SK-N-SH (cell line): Measurements from ENCODE around the gene HPS5. TPM values are rescaled to one million over a fixed set of nuclear protein-coding genes. Genes with fewer than 3 reads are reported as not detected.

Experiments used
- CTCF ChIA-PET: fragments of 300-600, 350-600 bp; formaldehyde crosslinking; extraction: SDS; loops from one replicate; lab custom pipeline; 2021; lab: Yijun Ruan, JAX
- POLR2A ChIA-PET: fragments of 350-600 bp; sonication (Branson Sonifier 250); formaldehyde crosslinking; extraction: SDS; loops from one replicate; lab custom pipeline; 2020; ENCODE audit warnings: antibody characterized with exemption, inconsistent platforms; lab: Yijun Ruan, JAX
- DNase-seq: peaks from one replicate; pipeline ENCODE4 v3.0.0; 2012
- H2AFZ ChIP-seq: fragments of 200-600 bp; sonication (generic); 2 replicates; pipeline ENCODE4 v1.8.1; 2016; ENCODE audit warnings: antibody characterized with exemption, mild to moderate bottlenecking, low read depth
- H3F3A ChIP-seq: fragments of 200-600 bp; sonication (generic); replicated peaks from 2 replicates; pipeline ENCODE3; 2016; ENCODE audit warnings: antibody characterized with exemption, mild to moderate bottlenecking; ENCODE audit not compliant: insufficient read depth
- H3K27ac ChIP-seq, 2 experiments: fragments of 200-500 bp in 1 of 2; fragments of 200-600 bp in 1 of 2; sonication (Bioruptor generic) in 1 of 2; sonication (generic), shearing (Covaris generic) in 1 of 2; 2 replicates each; pipeline versions ENCODE4 v1.5.1 to v1.6.1; 2014 to 2016; ENCODE audit warnings: low read depth in 2 of 2, inconsistent platforms in 1 of 2, low read length in 1 of 2, mild to moderate bottlenecking in 1 of 2, mixed read lengths in 1 of 2
- H3K27me3 ChIP-seq: fragments of 200-600 bp; sonication (generic), shearing (Covaris generic); 2 replicates; pipeline ENCODE4 v1.6.1; 2016; ENCODE audit warnings: mixed run types; ENCODE audit not compliant: insufficient read depth
- H3K36me3 ChIP-seq, 2 experiments: fragments of 200-500 bp in 1 of 2; fragments of 200-600 bp in 1 of 2; sonication (Bioruptor generic) in 1 of 2; sonication (generic) in 1 of 2; replicated peaks in 1 of 2; 2 replicates each; pipeline versions ENCODE3 to v1.5.1; 2014 to 2016; ENCODE audit warnings: low read length in 1 of 2, mild to moderate bottlenecking in 1 of 2; ENCODE audit not compliant: insufficient read depth in 2 of 2, control insufficient read depth in 1 of 2
- H3K4me1 ChIP-seq, 2 experiments: fragments of 200-500 bp in 1 of 2; fragments of 200-600 bp in 1 of 2; sonication (Bioruptor generic) in 1 of 2; sonication (generic), shearing (Covaris generic) in 1 of 2; 2 replicates each; pipeline versions ENCODE4 v1.5.1 to v1.6.1; 2014 to 2016; ENCODE audit warnings: low read depth in 1 of 2, low read length in 1 of 2, mixed run types in 1 of 2; ENCODE audit not compliant: insufficient read depth in 2 of 2, control insufficient read depth in 1 of 2
- H3K4me2 ChIP-seq: fragments of 200-600 bp; sonication (generic), shearing (Covaris generic); 2 replicates; pipeline ENCODE4 v1.6.1; 2017; ENCODE audit warnings: mixed run types
- H3K4me3 ChIP-seq, 2 experiments: fragments of 200-500 bp in 1 of 2; fragments of 200-600 bp in 1 of 2; sonication (Bioruptor generic) in 1 of 2; sonication (generic), shearing (Covaris generic) in 1 of 2; 2 replicates each; pipeline versions ENCODE4 v1.5.1 to v1.8.1; 2014 to 2016; ENCODE audit warnings: low read depth in 2 of 2, inconsistent platforms in 1 of 2, low read length in 1 of 2, mild to moderate bottlenecking in 1 of 2, mixed read lengths in 1 of 2, moderate library complexity in 1 of 2
- H3K79me2 ChIP-seq: fragments of 200-600 bp; sonication (generic); 2 replicates; pipeline ENCODE4 v1.8.1; 2017; ENCODE audit warnings: mild to moderate bottlenecking; ENCODE audit not compliant: insufficient read depth
- H3K9ac ChIP-seq: fragments of 200-600 bp; sonication (generic); 2 replicates; pipeline ENCODE4 v1.6.1; 2017; ENCODE audit warnings: mixed run types
- H3K9me2 ChIP-seq: fragments of 200-600 bp; sonication (generic); 2 replicates; pipeline ENCODE4 v1.6.1; 2017; ENCODE audit warnings: mixed run types
- H3K9me3 ChIP-seq: fragments of 200-600 bp; sonication (generic); 2 replicates; pipeline ENCODE4 v1.6.1; 2017; ENCODE audit warnings: mixed run types, mild to moderate bottlenecking, moderate library complexity
- H4K20me1 ChIP-seq: fragments of 200-600 bp; sonication (generic); 2 replicates; pipeline ENCODE4 v1.6.1; 2017; ENCODE audit warnings: mild to moderate bottlenecking, mixed run types; ENCODE audit not compliant: insufficient read depth
- FOSL2 ChIP-seq: IDR thresholded peaks from 2 replicates; pipeline ENCODE4 v1.4.0; 2012; ENCODE audit warnings: low read depth, mild to moderate bottlenecking, moderate library complexity, borderline replicate concordance
- FOXJ3 ChIP-seq: sonication (generic); formaldehyde crosslinking; IDR thresholded peaks from 2 replicates; pipeline ENCODE4 v1.5.1; 2020; ENCODE audit warnings: mild to moderate bottlenecking, missing genetic modification reagents
- MXI1 ChIP-seq: IDR thresholded peaks from 2 replicates; pipeline ENCODE4 v1.6.1; 2012; ENCODE audit warnings: mild to moderate bottlenecking, low read depth, low read length, improper control_type of control experiment
- PBX3 ChIP-seq: IDR thresholded peaks from 2 replicates; pipeline ENCODE4; 2012
- RCOR1 ChIP-seq: fragments of 150-350 bp; IDR thresholded peaks from 2 replicates; pipeline ENCODE4 v1.6.1; 2017; ENCODE audit warnings: antibody characterized with exemption, low read length
- TAF1 ChIP-seq: IDR thresholded peaks from 2 replicates; pipeline ENCODE4 v1.6.1; 2012; ENCODE audit warnings: low read depth, mild to moderate bottlenecking, low read length, moderate library complexity, borderline replicate concordance
- TCF12 ChIP-seq: IDR thresholded peaks from 2 replicates; pipeline ENCODE4 v1.4.0; 2012
- USF2 ChIP-seq: fragments of 150-350 bp; IDR thresholded peaks from 2 replicates; pipeline ENCODE4 v1.6.1; 2017; ENCODE audit warnings: antibody characterized with exemption, low read length, low read depth, borderline replicate concordance
- WGBS: methylation state at CpG from one replicate; pipeline ENCODE4 v1.1.6; 2017; ENCODE audit warnings: low lambda C conversion rate; 5-methylcytosine and 5-hydroxymethylcytosine counted together
- polyA plus RNA-seq, 3 experiments: library from polyadenylated mRNA; depleted of rRNA; stranded (reverse); fragments of >200 nt; gene quantifications; 2 replicates each; pipeline ENCODE4 v1.2.3, GENCODE V29; 2012

Gene HPS5
- polyA plus RNA-seq, 1 of the 3 experiments (the other 2 are of a cell fraction) = 8.2 TPM

GRCh38 chr11:18314784-18315523, 7.0 kb downstream of the HPS5 start:
- Histone ChIP-seq H2AFZ (no peak overlapping the region), H3K4me2 (no peak overlapping the region), H3K36me3 (peaks cover 13 to 16% of the 10 kb centered on the region in 2 experiments), H3K27ac (no peak overlapping the region), H3F3A (peaks cover 11% of the 10 kb centered on the region), H3K9ac (no peak overlapping the region), H3K4me1 (peaks cover 0 to 8% of the 10 kb centered on the region in 2 experiments; a peak in 3 of 4 replicates), H3K79me2 (peaks cover 70% of the 10 kb centered on the region), H3K9me2 (no peaks in the 10 kb centered on the region), H3K9me3 (no peaks in the 10 kb centered on the region), H4K20me1 (no peaks in the 10 kb centered on the region), H3K27me3 (no peaks in the 10 kb centered on the region), H3K4me3 (no peak overlapping the region)
- CTCF ChIA-PET = interaction anchor here (0.8 to 1.9 kb wide), 4 partner anchors 18 to 200 kb away, joined by 3 to 7 read pairs (median 5); no protein-coding TSS in a partner anchor
- 90% methylated on average over 9 of the region's 9 CpGs for WGBS
- POLR2A ChIA-PET = interaction anchor here (1.1 kb wide), 1 partner anchor 82 kb away, joined by 3 read pairs; no protein-coding TSS in a partner anchor
- no peak for DNase-seq
- TF ChIP-seq FOXJ3 (CRISPR knock-in tag) (no peak), USF2 (no peak)

GRCh38 chr11:18313965-18314763, 7.8 kb downstream of the HPS5 start:
- Histone ChIP-seq H3K9me2 (no peaks in the 10 kb centered on the region), H3K36me3 (peaks cover 20 to 21% of the 10 kb centered on the region in 2 experiments), H3K9me3 (no peaks in the 10 kb centered on the region), H4K20me1 (no peaks in the 10 kb centered on the region), H2AFZ (no peak overlapping the region), H3K27me3 (no peaks in the 10 kb centered on the region), H3F3A (peaks cover 11% of the 10 kb centered on the region), H3K4me1 (peaks cover 0 to 8% of the 10 kb centered on the region in 2 experiments; a peak in 3 of 4 replicates), H3K27ac (peak overlapping the region in 1 of 2 experiments; percentile 57; a peak in 1 of 4 replicates), H3K9ac (no peak overlapping the region), H3K79me2 (peaks cover 62% of the 10 kb centered on the region), H3K4me3 (no peak overlapping the region), H3K4me2 (no peak overlapping the region)
- 86% methylated on average over 10 of the region's 10 CpGs for WGBS
- DNase-seq = no peak
- TF ChIP-seq FOSL2 (0 out of 2 replicates have a peak, but pooled peaks have one; percentile 7), MXI1 (no peak), TCF12 (no peak), PBX3 (no peak), TAF1 (no peak), RCOR1 (no peak)
- POLR2A ChIA-PET = interaction anchor here (1.1 kb wide), 1 partner anchor 83 kb away, joined by 3 read pairs; no protein-coding TSS in a partner anchor
- CTCF ChIA-PET = interaction anchor here (1.1 to 1.3 kb wide), 2 partner anchors 17 to 198 kb away, joined by 3 to 4 read pairs; no protein-coding TSS in a partner anchor
